DLD1 (cell line): Measurements from ENCODE around the gene PLAGL2.
"Not testable (repeated sequence)": the region's sequence is repeated elsewhere in the genome, so short reads cannot be mapped to it uniquely, and the experiment has no call there.

ENCODE experiments used
- in situ Hi-C: cut with HindIII; loops from 2 replicates; pipeline ENCODE4 v1.10.0; 2017; ENCODE audit warnings: low sequenced_read_pairs

PLAGL2 gene

DNA sequence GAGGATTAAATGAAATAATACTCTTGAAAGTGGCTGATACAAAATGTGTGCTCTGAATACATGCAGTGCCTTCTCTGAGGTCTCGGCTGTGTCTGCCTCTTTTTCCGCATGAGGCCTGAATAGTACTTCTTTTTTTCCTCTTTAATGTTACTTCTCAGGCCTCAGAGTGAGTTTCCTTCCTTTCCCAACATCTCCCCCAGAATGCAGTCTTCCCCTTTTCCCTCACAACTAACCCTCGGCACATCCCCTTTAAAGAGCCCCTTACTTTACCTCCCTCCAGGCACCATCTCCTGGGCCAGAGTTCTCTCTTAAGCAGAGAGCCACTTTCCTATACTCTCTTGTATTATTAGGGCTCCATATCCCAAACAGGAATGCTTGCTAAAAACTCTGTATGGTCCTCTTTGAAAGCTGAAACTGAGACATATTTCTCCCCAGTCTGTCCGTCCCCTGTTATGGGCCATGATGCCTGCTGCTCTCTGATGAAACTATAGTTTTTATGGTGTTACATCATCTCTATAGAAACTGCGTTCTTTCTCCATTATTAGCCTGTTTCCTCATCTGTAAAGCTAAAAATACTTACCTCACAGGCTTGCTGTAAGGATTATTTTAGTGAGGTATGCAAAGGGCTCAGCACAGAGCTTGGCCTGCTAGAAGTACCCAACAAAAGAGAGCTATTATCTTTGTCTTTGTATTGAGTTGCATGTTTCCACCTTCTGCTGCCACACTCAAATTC lies 2.3 kb downstream of the PLAGL2 start:
- in situ Hi-C loops = no loop called here

DNA sequence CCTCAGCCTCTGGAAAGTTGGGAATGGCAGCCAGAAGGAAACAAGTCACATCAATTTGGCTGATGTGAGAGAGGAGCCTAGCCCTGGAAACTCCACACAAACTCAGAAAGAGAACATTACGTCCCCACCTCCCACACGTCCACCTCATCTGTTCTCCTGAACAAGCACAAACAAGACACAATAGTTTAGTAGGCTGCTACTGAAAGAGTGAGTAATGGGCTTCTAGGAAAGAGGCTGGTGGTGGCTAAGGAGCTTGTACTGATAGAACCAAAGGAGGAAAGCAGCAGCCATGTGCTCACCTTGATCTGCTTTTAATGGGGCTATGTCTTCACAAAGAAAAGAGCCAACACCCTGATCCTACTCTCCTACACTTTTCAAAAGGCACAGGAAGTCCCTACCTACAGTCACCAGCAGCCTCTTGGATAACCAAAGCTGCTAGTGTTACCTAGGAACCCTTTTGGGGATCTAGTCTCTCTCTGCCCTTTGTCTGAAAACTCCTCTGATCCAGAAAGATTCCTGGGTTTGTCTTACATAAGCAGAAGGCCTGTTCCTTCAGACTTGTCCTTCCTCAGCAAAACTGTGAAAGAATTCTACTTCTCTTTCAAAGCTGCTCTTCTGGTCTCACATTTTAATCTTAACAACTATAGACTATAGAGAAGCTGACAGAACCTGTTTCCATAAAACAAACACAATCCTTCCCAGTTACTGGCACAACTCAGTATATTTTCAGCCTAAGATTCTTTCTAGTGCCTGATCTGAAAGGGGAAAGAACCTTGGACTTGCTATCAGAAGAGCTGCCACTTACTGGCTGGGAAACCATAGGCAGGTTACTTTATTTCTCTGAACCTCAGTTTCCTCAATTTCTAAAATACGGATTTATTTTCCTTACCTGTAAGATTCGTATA lies 3.1 kb downstream of the PLAGL2 start:
- in situ Hi-C loops = no loop called here

DNA sequence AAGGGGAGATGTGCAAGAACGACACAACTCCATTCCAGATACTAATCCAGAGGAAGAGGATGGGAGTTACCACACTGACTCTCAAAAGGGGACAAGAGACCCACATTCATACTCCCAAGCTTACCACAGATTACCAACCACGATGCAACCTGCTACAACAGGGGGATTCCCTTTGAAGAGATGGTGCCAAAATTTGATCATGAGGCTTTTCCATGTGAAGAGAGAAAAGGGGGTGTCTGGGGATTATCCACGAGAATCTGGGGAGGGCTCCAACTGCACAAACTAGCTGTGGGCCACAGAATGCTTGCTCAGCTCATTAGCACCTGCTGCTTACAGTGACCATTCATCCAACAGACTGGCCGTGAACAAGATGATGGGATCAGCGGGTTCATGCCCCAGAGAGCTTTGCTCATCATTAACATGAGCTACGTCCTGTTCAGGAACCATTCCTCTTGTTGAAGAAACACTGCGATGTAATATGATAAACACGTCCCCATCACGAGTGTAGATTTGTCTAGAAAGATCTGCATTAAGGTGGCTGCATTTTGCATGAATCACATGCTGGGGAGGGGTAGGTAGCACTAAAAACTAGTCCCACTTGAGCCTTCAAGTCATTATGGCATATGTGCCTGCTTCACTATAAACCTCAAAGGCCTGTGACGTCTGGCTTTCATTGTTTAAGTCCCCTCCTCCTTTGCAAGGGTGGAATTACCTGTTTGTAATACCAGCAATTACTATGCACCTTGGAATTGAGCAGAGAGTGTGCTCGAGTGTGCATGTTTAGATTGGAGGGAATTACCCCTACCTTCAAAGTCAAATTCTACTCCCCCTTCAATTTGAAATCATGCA lies 4.0 kb downstream of the PLAGL2 start:
- in situ Hi-C loops = no loop called here

DNA sequence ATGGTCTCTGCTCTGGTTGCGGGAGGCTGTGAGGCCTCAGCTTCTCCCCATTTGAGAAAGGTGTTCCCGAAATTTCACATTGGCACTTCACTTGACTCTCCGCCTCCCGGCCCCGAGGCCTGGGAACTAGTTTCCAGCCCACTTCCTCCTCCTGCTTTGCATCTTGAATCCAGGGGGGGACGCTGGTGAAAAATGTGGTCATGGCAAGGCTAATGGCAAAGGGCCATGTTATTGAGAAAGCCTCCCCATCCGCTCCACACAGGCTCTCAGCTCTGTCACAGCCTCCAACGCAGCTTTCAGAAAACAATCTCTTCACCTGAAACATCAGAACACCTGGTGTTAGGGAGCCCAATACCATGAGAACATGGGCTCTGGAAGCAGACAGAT lies 5.6 kb downstream of the PLAGL2 start:
- in situ Hi-C loops = no loop called here

DNA sequence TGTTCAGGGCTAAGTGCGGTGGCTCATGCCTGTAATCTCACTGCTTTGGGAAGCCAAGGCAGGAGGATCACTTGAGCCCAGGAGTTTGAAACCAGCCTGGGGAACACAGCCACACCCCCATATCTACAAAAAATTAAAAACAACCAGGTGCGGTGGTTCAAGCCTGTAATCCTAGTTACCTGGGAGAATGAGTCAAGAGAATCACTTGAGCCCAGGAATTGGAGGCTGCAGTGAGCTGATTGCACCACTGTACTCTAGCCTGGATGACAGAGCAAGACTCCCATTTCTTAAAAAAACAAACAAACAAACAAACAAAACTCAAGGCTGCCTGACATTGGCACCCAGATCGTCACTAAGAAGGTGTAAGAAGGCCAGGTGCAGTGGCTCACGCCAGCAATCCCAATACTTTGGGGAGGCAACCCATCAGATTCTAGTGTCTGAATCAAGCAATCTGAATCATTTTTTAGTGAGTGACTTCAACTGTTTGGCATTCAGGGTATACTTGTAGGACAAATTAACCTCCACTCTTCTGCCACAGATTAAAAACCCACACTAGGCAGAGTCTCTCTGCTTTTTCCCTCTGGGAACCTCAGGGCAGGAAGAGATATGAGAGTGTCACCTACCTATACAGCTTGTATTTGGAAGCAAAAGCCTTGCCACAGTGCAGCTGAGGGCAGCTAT lies 6.1 kb downstream of the PLAGL2 start:
- in situ Hi-C loops = no loop called here

DNA sequence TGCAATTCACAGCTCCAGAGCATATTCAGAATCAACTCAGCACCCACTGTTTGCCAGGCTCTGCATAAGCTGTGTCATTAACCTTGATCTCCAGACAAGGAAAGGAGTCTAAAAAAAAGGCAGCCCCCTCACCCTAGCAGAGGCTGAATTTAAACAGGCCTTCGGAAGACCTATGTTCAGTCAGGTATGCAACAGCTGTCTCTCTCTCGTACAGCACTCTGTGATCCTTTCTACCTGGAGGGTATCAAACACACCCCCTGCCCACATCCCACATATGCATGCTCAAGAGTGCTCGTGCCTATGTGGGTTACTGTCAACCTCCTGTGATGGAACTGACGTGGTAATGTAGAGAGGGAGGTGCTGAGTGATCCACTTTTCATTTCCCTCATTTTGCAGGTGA lies 8.5 kb downstream of the PLAGL2 start:
- in situ Hi-C loops = no loop called here

DNA sequence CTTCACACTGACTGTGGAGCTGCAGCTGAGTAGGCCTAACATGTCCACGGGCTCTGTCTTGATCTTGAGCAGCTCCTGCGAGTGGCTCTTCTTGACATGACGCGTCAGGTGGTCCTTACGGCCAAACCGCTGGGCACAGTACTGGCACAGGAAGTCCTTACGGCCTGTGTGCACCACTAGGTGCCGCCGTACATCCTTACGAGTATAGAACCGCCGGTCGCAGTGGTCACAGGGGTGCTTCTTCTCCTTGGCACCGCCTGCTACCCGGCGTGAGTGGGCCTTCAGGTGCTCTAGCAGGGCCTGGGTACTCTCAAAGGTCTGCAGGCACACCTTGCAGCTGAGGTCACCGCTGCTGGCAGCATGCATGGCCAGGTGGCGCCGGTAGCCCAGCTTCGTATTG lies 10.4 kb downstream of the PLAGL2 start:
- in situ Hi-C loops = not testable (repeated sequence)

DNA sequence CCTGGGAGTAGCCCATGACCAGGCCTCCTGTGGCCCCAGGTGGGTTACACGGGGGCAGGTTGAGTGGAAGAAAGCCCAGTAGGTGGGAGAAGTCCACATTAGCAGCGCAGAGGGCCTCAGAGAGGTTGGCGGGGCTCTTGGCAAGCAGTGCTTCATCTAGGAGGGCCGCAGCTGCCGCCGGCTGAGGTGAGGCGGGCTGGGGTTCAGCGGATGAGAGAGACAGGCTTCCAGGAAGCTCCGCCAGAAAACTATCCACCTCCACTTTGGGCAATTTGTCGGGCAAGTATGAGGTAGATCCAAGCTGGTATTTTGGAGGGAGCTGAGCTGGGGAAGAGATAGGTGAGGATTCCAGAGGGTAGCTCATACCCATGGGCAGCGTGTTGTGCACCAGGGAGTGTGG lies 10.9 kb downstream of the PLAGL2 start:
- in situ Hi-C loops = not testable (repeated sequence)

DNA sequence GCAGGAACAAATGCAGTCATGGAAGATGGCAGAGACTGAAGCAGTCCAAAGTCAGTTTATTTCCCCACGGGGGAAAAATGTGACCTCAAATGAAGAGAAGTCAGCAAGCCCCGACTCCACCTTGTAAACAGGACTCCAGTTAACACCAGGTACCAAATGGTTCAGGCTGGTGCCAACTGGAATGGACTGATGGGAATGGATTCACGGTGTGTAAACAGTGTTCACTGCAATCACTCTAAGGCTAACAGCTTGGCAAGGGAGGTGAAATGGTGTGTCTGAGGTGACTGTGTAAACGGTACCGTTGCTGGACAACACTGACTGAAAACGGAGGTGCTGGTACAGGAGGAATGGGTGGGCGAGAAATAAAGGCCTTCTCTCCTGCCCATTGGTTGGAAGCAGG lies 12.0 kb downstream of the PLAGL2 start:
- in situ Hi-C loops = no loop called here

DNA sequence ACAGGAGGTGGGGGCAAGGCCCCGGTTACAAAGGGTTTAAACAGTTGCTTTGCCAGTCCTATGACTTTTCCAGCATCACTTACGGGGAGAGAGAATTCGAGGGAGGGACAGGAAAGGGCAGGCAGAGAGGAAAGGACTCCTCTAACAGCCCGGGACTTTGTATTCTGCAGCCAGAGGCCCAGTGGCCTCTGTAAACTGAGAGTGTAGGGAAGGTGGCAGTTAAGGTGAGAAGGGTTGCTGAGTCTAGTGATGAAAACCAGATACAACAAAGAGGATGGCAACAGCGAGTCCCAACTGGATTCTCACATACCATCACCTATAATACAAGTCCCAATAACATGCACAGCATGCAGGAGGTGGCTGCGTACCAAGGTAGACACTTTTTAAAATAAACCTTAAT lies 13.5 kb downstream of the PLAGL2 start:
- in situ Hi-C loops = no loop called here

DNA sequence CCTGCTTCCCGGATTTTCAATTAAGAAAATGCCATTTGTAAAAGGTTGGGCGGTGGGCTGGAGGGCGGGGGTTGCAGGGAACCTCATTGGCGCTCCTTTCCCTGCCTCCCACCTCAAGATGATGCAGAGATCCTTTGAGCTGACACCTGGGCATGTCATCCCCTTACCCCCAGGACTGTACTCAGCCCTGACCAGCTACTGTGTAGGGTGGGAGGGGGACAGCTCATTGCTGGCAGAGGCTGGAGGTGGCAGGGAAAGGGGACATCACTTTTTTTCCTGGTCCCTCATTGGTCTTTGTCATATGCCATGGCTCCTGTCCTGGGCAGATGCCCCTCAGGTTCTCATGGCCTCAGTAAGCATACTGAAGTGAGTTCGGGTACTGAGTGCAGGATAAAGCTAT lies 14.2 kb downstream of the PLAGL2 start:
- in situ Hi-C loops = not testable (repeated sequence)

DNA sequence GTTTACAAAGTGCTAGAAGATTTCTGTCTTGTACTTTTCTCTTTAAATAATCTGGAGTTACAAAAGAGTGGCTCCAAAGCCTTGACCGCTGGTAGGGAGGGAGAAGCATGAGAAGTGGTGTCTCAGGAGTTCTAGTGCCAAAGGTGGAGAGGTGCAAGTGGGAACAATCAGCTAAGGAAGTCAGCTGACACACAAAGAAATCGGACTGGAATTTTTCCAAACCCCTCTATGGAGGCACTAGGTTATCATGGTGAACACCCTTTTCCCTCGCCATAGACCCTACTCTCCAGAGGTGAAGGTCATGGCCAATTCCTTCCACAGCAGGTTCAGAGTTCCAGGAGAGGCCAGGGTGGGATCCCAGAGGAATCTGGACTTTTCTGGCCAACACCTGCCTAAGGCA lies 14.8 kb downstream of the PLAGL2 start:
- in situ Hi-C loops = no loop called here

DNA sequence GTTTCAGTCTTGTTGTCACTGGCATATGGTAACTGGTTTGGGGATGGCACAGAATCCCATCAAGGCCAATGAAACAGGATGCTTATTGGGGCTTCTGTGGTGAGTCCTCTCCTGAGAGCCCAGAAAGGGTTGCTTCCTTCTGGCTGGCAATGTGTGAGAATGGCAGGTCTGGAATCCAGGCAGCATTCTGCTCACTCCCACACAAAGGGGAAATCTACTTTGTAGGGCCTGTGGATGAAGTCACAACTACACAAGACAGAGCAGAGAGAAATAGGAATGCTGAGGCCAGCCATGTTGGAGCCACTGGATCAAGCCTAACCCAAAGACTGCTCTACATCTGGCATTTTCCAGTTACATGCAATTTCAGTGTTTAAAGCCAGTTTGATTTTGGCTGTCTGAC lies 15.7 kb downstream of the PLAGL2 start:
- in situ Hi-C loops = no loop called here

DNA sequence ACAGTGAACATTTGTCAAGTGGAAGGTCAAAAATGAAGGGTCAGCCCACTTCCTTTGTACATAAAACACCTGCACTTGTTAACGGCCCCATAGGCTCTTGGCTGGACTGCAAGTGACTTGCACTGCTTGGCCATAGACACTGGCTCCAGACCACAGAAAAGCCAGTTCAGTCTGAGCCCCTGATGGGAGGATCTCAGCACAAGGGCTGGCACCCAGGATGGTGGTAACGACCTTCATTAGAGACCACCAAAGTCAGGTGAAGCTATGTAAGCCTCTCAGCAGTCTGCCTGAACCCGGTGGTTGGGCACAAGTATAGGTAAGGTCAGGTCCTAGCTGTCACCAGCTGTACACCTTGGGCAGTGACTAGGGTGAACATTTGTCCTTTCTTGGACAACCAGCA lies 16.1 kb downstream of the PLAGL2 start:
- in situ Hi-C loops = no loop called here

DNA sequence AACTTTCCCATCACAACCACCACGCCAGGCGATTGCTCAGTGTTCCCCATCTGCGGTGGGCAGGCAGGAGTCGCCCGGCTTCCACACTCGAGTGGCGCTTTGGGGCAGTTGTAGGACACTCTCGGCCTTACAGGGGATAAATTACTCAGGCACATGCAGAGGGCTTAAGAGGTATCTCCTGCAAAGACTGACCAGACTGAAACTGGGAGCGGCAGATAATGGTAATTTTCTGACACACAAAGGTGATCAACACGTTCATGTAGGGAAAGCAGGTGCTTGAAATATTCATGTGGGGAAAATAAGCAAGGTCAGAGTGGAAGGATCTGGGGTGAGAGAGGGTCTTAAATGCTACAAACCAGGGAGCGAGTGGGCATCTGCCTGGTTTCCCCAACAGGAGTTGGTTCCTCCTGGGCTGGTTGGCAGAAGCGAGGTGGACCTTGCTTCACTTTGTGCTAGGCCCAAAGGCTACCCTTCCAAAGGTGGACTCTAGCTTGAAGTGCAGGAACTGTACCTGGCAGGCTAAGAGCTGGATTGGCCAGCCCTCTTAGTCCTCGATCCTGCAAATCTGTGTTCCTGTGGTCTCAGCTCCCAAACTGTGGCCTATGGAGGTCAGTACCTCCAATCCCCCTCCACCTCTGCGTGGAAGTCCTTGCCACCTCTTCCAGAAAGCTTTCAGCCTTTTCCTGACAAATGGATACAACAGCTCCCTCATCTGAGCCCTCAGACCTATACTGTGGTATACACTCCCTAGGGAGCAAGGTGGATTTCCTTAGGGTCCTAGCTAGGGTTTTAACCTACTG lies 16.7 kb downstream of the PLAGL2 start:
- in situ Hi-C loops = no loop called here

DNA sequence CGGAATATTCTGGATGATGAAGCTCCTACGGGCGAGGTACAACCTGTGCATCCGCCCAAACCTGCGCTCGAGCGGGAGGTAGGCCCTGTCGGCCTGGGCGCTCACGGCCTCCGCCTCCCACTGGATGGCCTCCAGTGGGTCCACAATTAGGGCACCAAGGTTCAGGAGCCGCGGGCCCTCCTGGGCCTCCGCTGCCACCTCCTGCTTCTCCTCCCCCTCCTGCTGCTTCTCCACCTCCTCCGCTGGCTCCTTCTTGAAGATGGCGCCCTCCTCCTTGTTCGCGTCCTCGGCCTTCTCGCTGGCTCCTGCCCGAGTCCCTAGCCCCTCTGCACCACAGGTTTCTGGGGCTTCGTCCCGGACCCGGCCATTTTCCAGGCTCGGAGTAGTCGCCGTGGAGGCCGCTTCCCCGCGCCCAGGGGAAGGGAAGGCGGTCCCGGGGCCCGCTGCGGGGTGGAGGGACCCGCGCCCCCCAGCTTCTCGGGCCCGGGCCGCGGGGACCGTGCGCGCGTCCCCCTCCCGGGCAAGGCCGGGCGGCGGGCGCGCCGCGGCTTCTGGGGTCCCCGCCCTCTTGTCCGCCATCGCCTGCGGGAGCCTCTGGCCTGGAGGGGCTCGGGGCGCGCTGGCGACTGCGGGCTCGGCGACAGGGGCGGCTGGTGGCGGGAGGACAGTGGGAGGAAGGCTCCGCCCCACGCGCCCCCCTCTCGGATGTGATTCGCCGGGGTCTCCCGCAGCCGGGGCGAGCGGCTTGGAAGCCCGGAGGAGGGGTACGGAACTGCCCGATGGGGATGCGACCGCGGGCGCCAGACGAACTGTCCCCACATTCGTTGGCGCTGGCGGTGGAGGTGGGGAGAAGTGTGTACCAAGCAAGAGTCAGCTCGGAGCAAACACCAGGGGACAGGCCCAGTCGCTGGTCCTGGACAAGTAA lies 17.6 kb downstream of the PLAGL2 start:
- in situ Hi-C loops = no loop called here

DNA sequence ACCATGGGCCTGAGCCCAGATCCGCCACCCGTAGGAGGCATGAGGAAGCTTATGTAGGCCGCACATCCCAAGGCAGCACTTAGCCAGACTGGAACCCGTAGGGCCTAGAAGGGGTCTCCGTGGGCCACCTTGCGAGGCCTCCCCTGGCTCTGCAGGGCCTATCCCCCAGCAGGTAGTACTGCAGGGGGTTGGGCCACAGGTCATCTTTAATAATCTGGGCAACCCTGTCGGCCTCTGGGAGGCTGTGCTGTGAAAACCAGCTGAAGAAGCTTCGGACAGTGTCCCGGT lies 18.5 kb downstream of the PLAGL2 start:
- in situ Hi-C loops = no loop called here

DNA sequence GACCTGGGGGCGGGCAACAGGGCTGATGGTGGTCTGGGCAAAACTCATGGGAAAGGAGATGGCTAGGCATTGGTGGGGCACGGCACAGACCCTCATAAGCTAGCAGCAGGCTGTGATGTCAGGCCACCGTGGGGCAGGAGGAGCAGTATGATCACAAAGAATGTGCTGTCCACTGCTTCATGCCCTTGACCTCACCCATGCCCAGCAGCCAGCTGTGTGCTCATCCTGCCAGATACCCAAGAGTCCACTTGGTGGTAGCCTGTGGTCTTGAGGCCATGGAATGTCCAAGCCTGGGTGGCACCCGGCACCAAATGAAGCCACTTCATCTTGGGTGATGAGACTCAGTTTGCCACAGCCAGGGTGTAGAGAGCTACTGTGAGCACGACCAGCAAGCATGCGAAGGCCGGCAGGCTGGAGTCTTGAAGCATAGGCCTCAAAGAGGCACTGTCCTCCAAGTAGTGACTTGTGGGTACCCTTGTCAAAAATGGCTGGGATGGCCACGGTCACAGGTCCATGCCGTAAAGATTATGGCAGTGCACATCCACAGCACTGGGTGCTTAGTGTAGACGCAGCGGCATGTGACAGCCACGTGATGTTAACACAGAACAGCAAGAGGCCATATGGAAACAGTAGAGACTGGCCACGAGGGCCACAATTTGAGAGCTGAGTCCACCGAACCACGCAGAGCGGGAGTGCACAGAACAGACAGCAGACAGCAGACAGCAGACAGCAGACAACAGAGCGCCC lies 19.0 kb downstream of the PLAGL2 start:
- in situ Hi-C loops = no loop called here

DNA sequence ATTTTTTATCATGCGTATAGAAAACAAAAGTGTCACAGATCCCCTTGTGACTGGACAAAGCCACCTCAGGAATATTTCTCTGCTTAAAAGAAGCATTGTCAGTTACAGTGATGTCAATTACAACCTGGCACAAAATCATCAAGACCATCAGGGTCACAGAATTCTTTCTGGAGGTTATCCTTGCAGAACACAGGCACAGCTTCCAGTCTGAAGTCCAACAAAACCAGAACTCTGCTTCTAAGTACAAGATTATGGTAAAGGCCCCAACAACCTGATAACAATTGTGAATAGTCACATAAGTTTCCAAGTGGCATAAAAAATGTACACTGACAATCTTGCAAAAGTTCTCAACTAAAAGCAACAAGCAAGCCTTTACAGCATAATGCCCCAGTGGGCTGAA lies 21.0 kb downstream of the PLAGL2 start:
- in situ Hi-C loops = no loop called here
